ENCODE results near the gene EHBP1L1.
A peak's percentile ranks its signal among the peaks of the same experiment; 100 is the strongest.

DNA sequence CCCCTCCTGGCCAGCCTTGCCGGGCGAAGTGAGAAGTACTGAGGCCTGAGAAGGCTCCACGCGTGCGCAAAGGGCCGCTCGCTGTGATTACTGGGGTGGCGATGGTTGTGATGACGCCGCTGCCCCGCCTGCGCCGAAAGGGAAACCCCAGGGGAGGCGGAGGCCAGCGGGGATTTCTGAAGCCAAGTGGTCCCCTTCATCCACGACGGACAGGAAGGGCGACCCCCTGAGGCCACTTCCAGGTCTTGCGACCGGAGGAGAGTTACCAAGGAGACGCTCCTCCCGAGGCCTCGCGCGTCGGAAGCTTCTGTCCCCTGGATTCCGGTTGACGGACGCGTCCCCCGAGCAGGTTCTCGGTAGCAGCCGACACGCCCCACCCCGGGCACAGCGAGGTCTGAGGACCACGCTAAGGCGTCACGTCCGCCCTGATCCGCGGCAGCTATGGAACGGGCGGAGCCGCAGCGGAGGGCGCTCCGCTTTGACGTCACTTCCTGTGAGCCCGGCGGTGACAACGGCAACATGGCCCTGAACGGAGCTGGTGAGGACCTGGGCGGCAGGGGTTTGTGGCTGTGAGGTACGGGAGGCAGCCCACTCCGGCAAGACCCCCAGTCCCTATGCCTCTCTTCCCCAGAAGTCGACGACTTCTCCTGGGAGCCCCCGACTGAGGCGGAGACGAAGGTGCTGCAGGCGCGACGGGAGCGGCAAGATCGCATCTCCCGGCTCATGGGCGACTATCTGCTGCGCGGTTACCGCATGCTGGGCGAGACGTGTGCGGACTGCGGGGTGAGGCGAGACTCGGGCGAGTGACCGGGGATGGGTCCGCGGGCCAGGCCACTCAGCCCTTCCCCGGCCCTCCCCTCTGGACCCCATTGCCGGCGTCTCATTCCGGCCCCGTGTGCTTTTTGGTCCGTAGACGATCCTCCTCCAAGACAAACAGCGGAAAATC lies 5.6 kb upstream of the EHBP1L1 start, which contains the start of gene ZNRD2:
- peak; percentile 85 for TF ChIP-seq POLR2A (IDR thresholded peaks at IDR 0.05)
- TF ChIP-seq, protein P1, sequence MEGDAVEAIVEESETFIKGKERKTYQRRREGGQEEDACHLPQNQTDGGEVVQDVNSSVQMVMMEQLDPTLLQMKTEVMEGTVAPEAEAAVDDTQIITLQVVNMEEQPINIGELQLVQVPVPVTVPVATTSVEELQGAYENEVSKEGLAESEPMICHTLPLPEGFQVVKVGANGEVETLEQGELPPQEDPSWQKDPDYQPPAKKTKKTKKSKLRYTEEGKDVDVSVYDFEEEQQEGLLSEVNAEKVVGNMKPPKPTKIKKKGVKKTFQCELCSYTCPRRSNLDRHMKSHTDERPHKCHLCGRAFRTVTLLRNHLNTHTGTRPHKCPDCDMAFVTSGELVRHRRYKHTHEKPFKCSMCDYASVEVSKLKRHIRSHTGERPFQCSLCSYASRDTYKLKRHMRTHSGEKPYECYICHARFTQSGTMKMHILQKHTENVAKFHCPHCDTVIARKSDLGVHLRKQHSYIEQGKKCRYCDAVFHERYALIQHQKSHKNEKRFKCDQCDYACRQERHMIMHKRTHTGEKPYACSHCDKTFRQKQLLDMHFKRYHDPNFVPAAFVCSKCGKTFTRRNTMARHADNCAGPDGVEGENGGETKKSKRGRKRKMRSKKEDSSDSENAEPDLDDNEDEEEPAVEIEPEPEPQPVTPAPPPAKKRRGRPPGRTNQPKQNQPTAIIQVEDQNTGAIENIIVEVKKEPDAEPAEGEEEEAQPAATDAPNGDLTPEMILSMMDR (IDR thresholded peaks at IDR 0.05): peak in 2 of 3 donors; percentile 30 to 43
